ENCODE data around the gene C10orf71. TPM values are rescaled to one million over a fixed set of nuclear protein-coding genes. Genes with fewer than 3 reads are reported as not detected.

The C10orf71 gene
- total and polyA plus RNA-seq, 2 of the 8 experiments (the other 6 are each of a cell fraction or from before 2014, with no cell fraction given) = not detected

GRCh38 chr10:49255883-49256282, 43.1 kb upstream of the C10orf71 start:
- DNase-seq (ENCODE audit: low read depth in 1 of 2, low spot score in 2 of 2) = no peak
- Histone ChIP-seq H2BK15ac (ENCODE audit: low read length) (no peak overlapping the region), H3K9me3 (ENCODE audit: insufficient read depth in 2 of 2, low read depth in 1 of 2, low read length in 1 of 2) (no peaks in the 10 kb centered on the region), H3K4me2 (ENCODE audit: insufficient read depth in 1 of 2, low read depth in 2 of 2, low read length in 2 of 2) (no peak overlapping the region), H3K9ac (replicated peaks in 1 of 4; ENCODE audit: extremely low read depth in 1 of 4, low read depth in 3 of 4, low read length in 3 of 4) (no peak overlapping the region), H4K20me1 (replicated peaks in 1 of 2; ENCODE audit: control insufficient read depth in 1 of 2, insufficient read depth in 2 of 2, low read length in 2 of 2) (no peaks in the 10 kb centered on the region), H2BK20ac (ENCODE audit: low read length) (no peak overlapping the region), H2AFZ (ENCODE audit: low read length) (no peak overlapping the region), H2BK120ac (replicated peaks; ENCODE audit: low read depth, low read length) (no peak overlapping the region), H3K79me2 (ENCODE audit: control insufficient read depth in 1 of 2, insufficient read depth in 2 of 2, low read length in 2 of 2) (no peaks in the 10 kb centered on the region), H2BK5ac (ENCODE audit: low read depth, low read length) (no peak overlapping the region), H3K23ac (ENCODE audit: insufficient read length) (no peak overlapping the region), H3K36me3 (ENCODE audit: control insufficient read depth in 2 of 4, insufficient read depth in 4 of 4, low read length in 3 of 4) (no peaks in the 10 kb centered on the region), H2AK5ac (ENCODE audit: low read depth, low read length) (no peak overlapping the region), H3K56ac (replicated peaks; ENCODE audit: insufficient read length, low read depth, low read length) (no peak overlapping the region), H3K79me1 (ENCODE audit: low read depth, low read length) (no peaks in the 10 kb centered on the region), H4K8ac (ENCODE audit: extremely low read depth, insufficient read depth, low read length) (no peak overlapping the region), H2BK12ac (ENCODE audit: low read depth, low read length) (no peak overlapping the region), H3K18ac (ENCODE audit: extremely low read depth, low read length) (no peak overlapping the region), H3K4me3 (ENCODE audit: extremely low read depth in 1 of 4, insufficient read depth in 2 of 4, low read depth in 3 of 4, low read length in 4 of 4) (no peak overlapping the region), H3K4me1 (replicated peaks in 1 of 4; ENCODE audit: control insufficient read depth in 3 of 4, insufficient read depth in 4 of 4, low read length in 3 of 4) (peaks cover 0 to 3% (median 0%) of the 10 kb centered on the region in 4 experiments; a peak in 1 of 7 replicates), H4K91ac (replicated peaks; ENCODE audit: insufficient read length, low read length) (no peak overlapping the region), H3K27ac (ENCODE audit: low read depth, low read length) (no peak overlapping the region), H3K23me2 (ENCODE audit: low read depth, low read length) (peaks cover 4% of the 10 kb centered on the region), H3K27me3 (replicated peaks in 1 of 4; ENCODE audit: control insufficient read depth in 3 of 4, extremely low read depth in 1 of 4, insufficient read depth in 3 of 4, low read length in 3 of 4) (no peaks in the 10 kb centered on the region; a peak in 1 of 7 replicates), H3K4ac (replicated peaks; ENCODE audit: insufficient read length, low read depth, low read length) (no peak overlapping the region), H4K5ac (ENCODE audit: insufficient read length, low read depth, low read length) (no peak overlapping the region), H3K14ac (ENCODE audit: insufficient read length) (no peak overlapping the region)
- no peak for FAIRE-seq
- CTCF ChIA-PET (ENCODE audit: partially characterized antibody) = interaction anchor here (1.8 kb wide), 1 partner anchor 15 kb away, joined by 6 read pairs; no protein-coding TSS in a partner anchor
- 56% methylated on average over 3 of the region's 3 CpGs; no CpG with 5 or more reads in 1 of the 2 experiments for WGBS, 2 experiments (ENCODE audit: extremely low coverage in 1 of 2, insufficient coverage in 1 of 2, insufficient read length in 1 of 2, insufficient replicate concordance in 2 of 2, low coverage in 1 of 2, low lambda C conversion rate in 2 of 2, missing lambda C conversion rate in 1 of 2)
- POLR2A ChIA-PET (ENCODE audit: partially characterized antibody) = no interaction called here
- TF ChIP-seq FOSL1 (IDR thresholded peaks at IDR 0.05; ENCODE audit: insufficient read depth, low read depth, low read length) (no peak), ATF3 (IDR thresholded peaks at IDR 0.05; ENCODE audit: insufficient read depth, low read depth, low read length) (no peak), EP300 (IDR thresholded peaks at IDR 0.05; ENCODE audit: borderline replicate concordance in 1 of 2, low read depth in 2 of 2, low read length in 2 of 2) (no peak), POU5F1 (IDR thresholded peaks at IDR 0.05; ENCODE audit: low read depth, low read length) (no peak), SP4 (IDR thresholded peaks at IDR 0.05; ENCODE audit: low read length) (no peak), RAD21 (IDR thresholded peaks at IDR 0.05 in 1 of 2, conservative IDR thresholded peaks at IDR 0.05 in 1 of 2; ENCODE audit: low read depth in 2 of 2, low read length in 2 of 2) (no peak), BACH1 (IDR thresholded peaks at IDR 0.05; ENCODE audit: low read length) (no peak), EZH2 (IDR thresholded peaks at IDR 0.05; ENCODE audit: low read depth, low read length, severe bottlenecking) (no peak)
